Measurements from ENCODE around the gene ACADS. TPM values are rescaled to one million over a fixed set of nuclear protein-coding genes. Genes with fewer than 3 reads are reported as not detected.
A peak's percentile ranks its signal among the peaks of the same experiment; 100 is the strongest.

Gene ACADS
- total RNA-seq, 1 donor from 2014 or later, result 14.1 TPM

DNA sequence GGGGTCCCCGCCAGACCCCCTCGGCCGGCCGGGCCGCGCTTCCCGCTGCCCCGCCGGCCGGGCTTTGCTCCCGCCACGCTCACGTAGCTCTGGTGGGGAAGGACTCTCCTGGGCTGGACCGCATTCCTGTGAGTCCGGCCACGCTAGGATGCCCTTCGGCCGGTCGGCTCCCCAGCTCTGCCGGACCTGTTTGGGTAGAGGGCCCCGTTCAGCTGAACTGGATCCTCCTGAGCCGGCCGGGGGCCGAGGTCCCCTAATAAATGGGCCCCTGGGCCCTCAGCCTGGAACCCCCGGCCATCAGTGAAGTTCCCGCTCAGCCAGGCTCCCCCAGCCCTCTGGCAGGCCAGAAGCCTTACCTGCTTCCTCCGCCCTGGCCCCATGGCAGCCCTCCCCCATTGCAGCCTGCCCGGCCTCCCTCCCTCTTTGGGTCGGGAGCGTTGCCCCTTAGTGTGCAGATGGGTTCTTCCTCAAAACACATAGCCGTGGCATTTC lies 14.8 kb upstream of the ACADS start:
- Histone ChIP-seq H3K9me3 (ENCODE audit: control insufficient read depth in 3 of 3, low read length in 3 of 3) (no peaks in the 10 kb centered on the region), H3K36me3 (ENCODE audit: control insufficient read depth in 3 of 3, insufficient read depth in 3 of 3, low read length in 3 of 3) (peaks cover 10 to 18% (median 13%) of the 10 kb centered on the region in 3 donors), H3K27ac (ENCODE audit: low read depth, low read length) (peak overlapping the region; percentile 48)

DNA sequence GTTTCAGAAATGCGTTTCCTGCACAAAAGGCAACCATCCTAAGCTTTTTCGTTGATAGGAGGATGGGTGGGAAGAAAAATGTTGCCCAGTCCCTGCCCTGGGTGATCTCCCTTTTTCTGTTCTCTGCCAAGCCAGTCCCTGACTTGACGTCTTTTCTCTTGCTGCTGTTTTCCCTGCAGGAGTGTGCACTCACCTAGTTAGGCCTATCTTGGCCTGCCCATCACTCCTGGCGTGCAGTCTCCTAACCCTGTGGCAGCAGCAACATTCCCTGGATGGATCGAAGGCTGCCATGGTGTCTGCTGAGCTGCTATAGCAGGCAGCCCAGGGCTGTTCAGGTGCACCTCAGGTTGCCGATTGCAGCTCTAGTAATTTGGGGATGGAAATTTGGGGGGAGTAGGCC lies 14.2 kb upstream of the ACADS start:
- Histone ChIP-seq H3K9ac (ENCODE audit: low read depth in 1 of 3, low read length in 3 of 3) (peak overlapping the region; percentile 69 to 82 (median 73)), H3K36me3 (ENCODE audit: control insufficient read depth in 3 of 3, insufficient read depth in 3 of 3, low read length in 3 of 3) (peaks cover 13 to 23% (median 18%) of the 10 kb centered on the region in 3 donors), H3K4me1 (ENCODE audit: control insufficient read depth in 3 of 3, insufficient read depth in 3 of 3, low read length in 3 of 3) (peaks cover 14 to 23% (median 20%) of the 10 kb centered on the region in 3 donors), H3K9me3 (ENCODE audit: control insufficient read depth in 3 of 3, low read length in 3 of 3) (no peaks in the 10 kb centered on the region), H3K27ac (ENCODE audit: low read depth, low read length) (no peak overlapping the region), H3K4me3 (ENCODE audit: low read length in 3 of 3) (peak overlapping the region; percentile 65 to 85 (median 81)), H3K27me3 (ENCODE audit: control insufficient read depth in 3 of 3, insufficient read depth in 3 of 3, low read length in 3 of 3) (no peaks in the 10 kb centered on the region)

More for the DNA sequence above, 14.8 kb upstream of the ACADS start:
- Histone ChIP-seq H3K4me1 (ENCODE audit: control insufficient read depth in 3 of 3, insufficient read depth in 3 of 3, low read length in 3 of 3) (peaks cover 14 to 23% (median 20%) of the 10 kb centered on the region in 3 donors), H3K4me3 (ENCODE audit: low read length in 3 of 3) (peak overlapping the region; percentile 65 to 85 (median 81)), H3K9ac (ENCODE audit: low read depth in 1 of 3, low read length in 3 of 3) (peak overlapping the region; percentile 69 to 82 (median 73)), H3K27me3 (ENCODE audit: control insufficient read depth in 3 of 3, insufficient read depth in 3 of 3, low read length in 3 of 3) (no peaks in the 10 kb centered on the region)

DNA sequence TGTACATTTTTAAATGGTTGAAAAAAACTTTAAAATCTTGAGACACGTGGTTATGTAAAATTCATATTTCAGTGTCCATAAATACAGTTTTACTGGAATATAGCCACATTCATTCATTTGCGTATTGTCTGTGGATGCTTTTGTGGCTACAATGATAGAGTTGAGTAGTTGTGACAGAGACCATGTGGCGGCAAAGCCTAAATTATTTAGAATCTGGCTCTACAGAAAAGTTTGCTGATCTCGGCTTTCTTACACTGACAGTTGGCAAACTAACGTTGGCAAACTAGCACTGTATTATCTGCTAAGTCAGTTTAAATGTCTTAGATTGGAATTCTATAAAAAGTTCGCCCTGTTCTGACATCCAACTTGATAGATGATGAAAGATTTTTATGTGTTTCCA lies 13.0 kb upstream of the ACADS start:
- Histone ChIP-seq H3K4me1 (ENCODE audit: control insufficient read depth in 3 of 3, insufficient read depth in 3 of 3, low read length in 3 of 3) (peaks cover 14 to 23% (median 20%) of the 10 kb centered on the region in 3 donors), H3K9me3 (ENCODE audit: control insufficient read depth in 3 of 3, low read length in 3 of 3) (no peaks in the 10 kb centered on the region), H3K36me3 (ENCODE audit: control insufficient read depth in 3 of 3, insufficient read depth in 3 of 3, low read length in 3 of 3) (peaks cover 21 to 32% (median 27%) of the 10 kb centered on the region in 3 donors), H3K4me3 (ENCODE audit: low read length in 3 of 3) (no peak overlapping the region), H3K27ac (ENCODE audit: low read depth, low read length) (no peak overlapping the region), H3K27me3 (ENCODE audit: control insufficient read depth in 3 of 3, insufficient read depth in 3 of 3, low read length in 3 of 3) (no peaks in the 10 kb centered on the region), H3K9ac (ENCODE audit: low read depth in 1 of 3, low read length in 3 of 3) (no peak overlapping the region)

DNA sequence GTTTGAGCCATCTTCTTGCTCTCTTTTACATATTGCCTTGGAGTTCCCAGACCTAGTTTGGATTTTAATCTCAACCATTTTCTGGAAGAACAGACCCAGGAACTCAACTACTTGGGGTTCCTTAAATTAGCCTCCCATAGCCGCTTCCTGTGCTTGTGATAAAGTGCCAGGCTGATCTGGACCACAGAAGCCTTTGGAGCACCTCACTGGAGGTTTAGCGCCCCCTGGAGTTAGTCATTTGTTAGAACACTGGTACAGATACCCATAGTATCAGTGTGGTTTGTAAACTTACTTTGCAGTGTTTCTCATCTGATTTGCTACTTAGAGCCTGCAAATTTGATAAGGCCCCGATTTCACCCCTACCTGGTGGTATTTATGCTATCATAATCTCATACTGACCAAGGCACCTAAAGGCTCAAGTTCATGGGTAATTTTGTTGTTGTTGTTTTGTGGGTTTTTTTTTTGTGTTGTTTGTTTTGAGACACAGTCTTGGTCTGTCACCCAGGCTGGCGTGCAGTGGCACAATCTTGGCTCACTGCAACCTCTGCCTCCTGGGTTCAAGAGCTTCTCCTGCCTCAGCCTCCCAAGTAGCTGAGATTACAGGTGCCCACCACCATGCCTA lies 11.7 kb upstream of the ACADS start:
- no peak overlapping the region for H3K9ac ChIP-seq (ENCODE audit: low read depth in 1 of 3, low read length in 3 of 3)
- no peaks in the 10 kb centered on the region for H3K9me3 ChIP-seq (ENCODE audit: control insufficient read depth in 3 of 3, low read length in 3 of 3)
- peaks cover 14 to 23% (median 20%) of the 10 kb centered on the region in 3 donors for H3K4me1 ChIP-seq (ENCODE audit: control insufficient read depth in 3 of 3, insufficient read depth in 3 of 3, low read length in 3 of 3)
- H3K27me3 ChIP-seq (ENCODE audit: control insufficient read depth in 3 of 3, insufficient read depth in 3 of 3, low read length in 3 of 3), result no peaks in the 10 kb centered on the region
- no peak overlapping the region for H3K4me3 ChIP-seq (ENCODE audit: low read length in 3 of 3)
- H3K36me3 ChIP-seq (ENCODE audit: control insufficient read depth in 3 of 3, insufficient read depth in 3 of 3, low read length in 3 of 3), result peaks cover 32 to 43% (median 37%) of the 10 kb centered on the region in 3 donors
- H3K27ac ChIP-seq (ENCODE audit: low read depth, low read length), result no peak overlapping the region

DNA sequence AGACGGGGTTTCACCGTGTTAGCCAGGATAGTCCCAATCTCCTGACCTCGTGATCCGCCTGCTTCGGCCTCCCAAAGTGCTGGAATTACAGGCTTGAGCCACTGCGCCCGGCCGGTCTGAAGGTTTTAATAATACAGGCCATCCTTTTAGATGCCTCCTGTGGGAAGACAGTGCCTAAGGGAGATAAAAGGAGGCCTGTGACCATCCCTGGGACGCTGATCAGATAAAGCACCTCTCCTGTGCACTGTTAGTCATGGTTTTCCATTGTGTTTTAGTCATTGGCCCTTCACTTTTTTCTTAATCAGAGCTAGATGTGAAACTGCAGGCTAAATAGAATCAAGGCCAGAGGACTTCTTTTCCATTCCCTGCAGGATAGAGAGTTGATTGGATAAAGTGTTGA lies 7.6 kb upstream of the ACADS start:
- Histone ChIP-seq H3K27me3 (ENCODE audit: control insufficient read depth in 3 of 3, insufficient read depth in 3 of 3, low read length in 3 of 3) (no peaks in the 10 kb centered on the region), H3K4me1 (ENCODE audit: control insufficient read depth in 3 of 3, insufficient read depth in 3 of 3, low read length in 3 of 3) (peaks cover 12 to 20% (median 19%) of the 10 kb centered on the region in 3 donors), H3K36me3 (ENCODE audit: control insufficient read depth in 3 of 3, insufficient read depth in 3 of 3, low read length in 3 of 3) (peaks cover 58 to 79% (median 74%) of the 10 kb centered on the region in 3 donors), H3K27ac (ENCODE audit: low read depth, low read length) (no peak overlapping the region), H3K4me3 (ENCODE audit: low read length in 3 of 3) (no peak overlapping the region), H3K9me3 (ENCODE audit: control insufficient read depth in 3 of 3, low read length in 3 of 3) (no peaks in the 10 kb centered on the region), H3K9ac (ENCODE audit: low read depth in 1 of 3, low read length in 3 of 3) (no peak overlapping the region)

DNA sequence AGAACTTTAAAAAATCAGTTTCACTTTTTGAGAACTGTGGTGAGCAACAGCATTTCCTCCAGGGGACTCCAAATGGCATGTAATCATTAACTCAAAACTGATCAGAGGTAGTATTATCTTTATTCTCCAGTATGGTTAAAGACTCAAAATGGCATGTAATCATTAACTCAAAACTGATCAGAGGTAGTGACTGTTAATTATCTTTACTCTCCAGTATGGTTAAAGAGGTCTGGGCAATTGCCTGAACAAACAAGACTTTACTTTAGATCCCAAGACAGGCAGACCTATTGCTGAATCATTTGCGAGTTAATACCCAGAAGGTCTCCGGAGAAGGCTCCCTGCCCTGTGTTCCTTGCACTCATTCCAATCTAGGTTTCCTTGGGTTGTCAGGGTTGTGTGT lies 6.6 kb upstream of the ACADS start:
- H3K4me1 ChIP-seq (ENCODE audit: control insufficient read depth in 3 of 3, insufficient read depth in 3 of 3, low read length in 3 of 3), result peaks cover 12 to 19% (median 12%) of the 10 kb centered on the region in 3 donors
- peak overlapping the region in 1 of 3 donors; percentile 14 for H3K9ac ChIP-seq (ENCODE audit: low read depth in 1 of 3, low read length in 3 of 3)
- H3K27ac ChIP-seq (ENCODE audit: low read depth, low read length), result no peak overlapping the region
- H3K9me3 ChIP-seq (ENCODE audit: control insufficient read depth in 3 of 3, low read length in 3 of 3), result no peaks in the 10 kb centered on the region
- H3K4me3 ChIP-seq (ENCODE audit: low read length in 3 of 3), result no peak overlapping the region
- no peaks in the 10 kb centered on the region for H3K27me3 ChIP-seq (ENCODE audit: control insufficient read depth in 3 of 3, insufficient read depth in 3 of 3, low read length in 3 of 3)
- peaks cover 57 to 75% (median 72%) of the 10 kb centered on the region in 3 donors for H3K36me3 ChIP-seq (ENCODE audit: control insufficient read depth in 3 of 3, insufficient read depth in 3 of 3, low read length in 3 of 3)

DNA sequence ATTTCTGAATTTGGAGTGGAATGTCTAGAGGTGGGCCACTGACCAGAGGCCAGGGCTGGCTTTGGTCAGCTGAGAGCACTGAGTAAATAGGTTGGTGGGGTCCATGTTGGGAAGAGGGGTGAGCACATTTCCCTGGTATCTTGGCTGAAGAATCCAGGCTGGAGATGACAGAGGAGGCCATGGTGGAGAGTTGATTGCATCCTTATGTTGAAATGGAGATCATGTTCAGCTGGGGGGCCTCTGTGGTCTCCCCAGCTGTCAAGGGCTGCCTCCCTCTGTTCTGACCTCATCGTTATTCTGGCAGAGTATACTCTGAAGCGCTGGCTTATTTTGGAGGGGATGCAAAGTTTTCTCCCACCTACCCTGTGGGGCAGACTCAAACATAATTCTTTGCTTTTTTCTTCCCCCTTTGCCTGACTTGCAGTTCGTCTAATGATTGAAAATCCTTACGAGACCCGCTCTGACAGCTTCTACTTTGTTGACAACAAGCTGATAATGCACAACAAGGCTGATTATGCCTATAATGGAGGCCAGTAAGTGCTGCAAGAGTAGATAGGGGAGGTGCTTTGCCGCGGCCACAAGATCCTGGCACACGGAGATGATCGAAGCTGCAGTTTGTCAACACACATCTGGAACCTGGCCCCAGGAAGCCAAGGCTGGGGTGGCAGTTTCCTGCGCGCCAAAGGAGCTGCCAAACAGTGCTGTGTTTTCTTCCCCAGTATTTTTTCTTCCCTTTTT lies 6.0 kb upstream of the ACADS start:
- peaks cover 12 to 19% (median 12%) of the 10 kb centered on the region in 3 donors for H3K4me1 ChIP-seq (ENCODE audit: control insufficient read depth in 3 of 3, insufficient read depth in 3 of 3, low read length in 3 of 3)
- H3K27ac ChIP-seq (ENCODE audit: low read depth, low read length), result peak overlapping the region; percentile 67
- H3K27me3 ChIP-seq (ENCODE audit: control insufficient read depth in 3 of 3, insufficient read depth in 3 of 3, low read length in 3 of 3), result no peaks in the 10 kb centered on the region
- H3K9ac ChIP-seq (ENCODE audit: low read depth in 1 of 3, low read length in 3 of 3), result no peak overlapping the region
- H3K9me3 ChIP-seq (ENCODE audit: control insufficient read depth in 3 of 3, low read length in 3 of 3), result no peaks in the 10 kb centered on the region
- no peak overlapping the region for H3K4me3 ChIP-seq (ENCODE audit: low read length in 3 of 3)
- H3K36me3 ChIP-seq (ENCODE audit: control insufficient read depth in 3 of 3, insufficient read depth in 3 of 3, low read length in 3 of 3), result peaks cover 53 to 72% (median 71%) of the 10 kb centered on the region in 3 donors

DNA sequence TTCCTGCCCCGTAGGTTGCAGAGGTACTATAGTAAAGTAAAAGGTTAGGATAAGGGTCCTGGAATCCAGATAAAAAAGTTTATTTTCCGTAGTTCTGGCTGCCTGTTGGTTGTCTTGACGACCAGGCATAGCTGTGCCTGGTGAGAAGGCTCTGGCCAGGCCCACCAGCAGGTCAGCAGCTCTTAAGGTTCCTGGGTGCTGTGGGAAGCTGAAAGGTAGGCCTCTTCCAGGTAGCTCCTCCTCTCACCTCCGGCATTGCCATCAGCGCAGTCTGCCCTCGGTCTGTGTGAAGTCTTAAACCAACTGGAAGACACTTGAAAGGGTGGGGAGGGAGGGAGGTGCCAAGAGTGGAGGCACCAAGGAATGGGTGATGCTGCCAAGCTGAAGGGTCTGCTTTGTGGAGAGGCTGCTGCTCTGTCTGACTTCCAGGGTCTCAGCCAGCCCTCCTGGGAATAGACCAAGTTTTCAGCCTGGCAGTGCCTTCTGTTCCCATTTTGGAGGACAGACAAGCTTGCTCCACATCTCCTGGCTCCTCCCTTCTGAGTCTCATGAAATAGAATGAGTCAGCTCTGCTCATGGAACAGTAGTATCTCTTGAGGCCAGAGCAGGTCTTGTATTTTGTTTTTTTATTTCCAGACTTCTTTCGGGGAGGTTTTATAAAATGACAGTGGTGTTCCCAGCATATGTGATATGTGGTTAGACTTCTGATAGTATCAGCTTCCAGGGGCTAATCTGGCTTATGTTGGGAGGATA lies 5.2 kb upstream of the ACADS start:
- Histone ChIP-seq H3K27ac (ENCODE audit: low read depth, low read length) (peak overlapping the region; percentile 67), H3K36me3 (ENCODE audit: control insufficient read depth in 3 of 3, insufficient read depth in 3 of 3, low read length in 3 of 3) (peaks cover 49 to 67% (median 66%) of the 10 kb centered on the region in 3 donors), H3K4me3 (ENCODE audit: low read length in 3 of 3) (no peak overlapping the region), H3K4me1 (ENCODE audit: control insufficient read depth in 3 of 3, insufficient read depth in 3 of 3, low read length in 3 of 3) (peaks cover 17 to 24% (median 18%) of the 10 kb centered on the region in 3 donors), H3K9ac (ENCODE audit: low read depth in 1 of 3, low read length in 3 of 3) (no peak overlapping the region), H3K9me3 (ENCODE audit: control insufficient read depth in 3 of 3, low read length in 3 of 3) (no peaks in the 10 kb centered on the region), H3K27me3 (ENCODE audit: control insufficient read depth in 3 of 3, insufficient read depth in 3 of 3, low read length in 3 of 3) (no peaks in the 10 kb centered on the region)

DNA sequence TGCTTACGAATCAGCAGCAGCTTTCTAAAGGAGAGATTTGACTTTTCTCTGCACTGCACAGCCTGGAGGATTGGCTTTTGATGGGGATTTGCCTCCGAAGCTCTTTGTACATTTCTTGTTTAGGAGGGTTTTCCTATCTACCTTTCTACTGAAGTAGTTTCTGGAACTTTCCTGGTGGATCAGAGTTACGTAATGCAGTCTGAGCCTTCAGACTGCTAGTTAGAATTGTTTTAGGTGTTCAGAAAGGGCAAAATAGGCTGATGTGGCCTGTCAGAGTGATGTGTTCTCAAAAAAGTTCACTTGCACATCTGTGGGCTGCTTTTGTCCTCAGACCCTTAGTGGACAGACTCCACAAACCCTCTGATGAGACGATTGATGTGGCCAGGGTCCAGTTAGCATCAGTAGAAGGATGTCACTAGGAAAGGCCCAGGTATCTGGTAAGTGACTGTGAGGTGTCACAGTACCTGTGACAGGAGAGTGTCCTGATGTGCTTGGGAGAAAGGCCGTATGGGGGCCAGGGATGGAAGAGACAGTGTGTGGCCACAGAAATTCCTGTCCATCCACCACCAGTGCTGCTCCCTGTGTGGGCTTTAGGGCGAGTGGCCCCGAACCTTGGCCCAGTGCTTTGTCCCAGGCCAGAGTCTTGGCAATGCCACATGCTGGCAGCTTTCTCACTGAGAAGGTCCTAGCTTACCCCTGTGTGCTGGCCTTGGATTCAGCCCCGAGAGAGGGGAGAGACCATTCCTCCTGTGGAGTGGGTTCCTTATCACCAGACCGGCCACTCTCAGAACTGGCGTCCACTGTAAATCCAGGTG lies 4.4 kb upstream of the ACADS start:
- Histone ChIP-seq H3K36me3 (ENCODE audit: control insufficient read depth in 3 of 3, insufficient read depth in 3 of 3, low read length in 3 of 3) (peaks cover 48 to 64% (median 61%) of the 10 kb centered on the region in 3 donors), H3K4me3 (ENCODE audit: low read length in 3 of 3) (no peak overlapping the region), H3K9ac (ENCODE audit: low read depth in 1 of 3, low read length in 3 of 3) (peak overlapping the region in 1 of 3 donors; percentile 15), H3K9me3 (ENCODE audit: control insufficient read depth in 3 of 3, low read length in 3 of 3) (no peaks in the 10 kb centered on the region), H3K4me1 (ENCODE audit: control insufficient read depth in 3 of 3, insufficient read depth in 3 of 3, low read length in 3 of 3) (peaks cover 18 to 26% (median 21%) of the 10 kb centered on the region in 3 donors), H3K27me3 (ENCODE audit: control insufficient read depth in 3 of 3, insufficient read depth in 3 of 3, low read length in 3 of 3) (no peaks in the 10 kb centered on the region), H3K27ac (ENCODE audit: low read depth, low read length) (peak overlapping the region; percentile 67)

All from skeletal muscle tissue (tissue), 4 donors.